Liver (tissue), 3 donors: Measurements from ENCODE around the gene IGFL1.

ENCODE experiments used
- CTCF ChIP-seq: fragments of 150-350 bp; IDR thresholded peaks from 2 replicates; pipeline ENCODE4 v1.5.1; 2017; ENCODE audit warnings: improper control_type of control experiment, low read depth, low read length; ENCODE audit not compliant: missing input control
- HNF4A ChIP-seq, 2 donors: conservative IDR thresholded peaks; 2 replicates each; pipeline ENCODE4 v1.6.1; 2016; ENCODE audit warnings: antibody characterized with exemption in 2 of 2, mild to moderate bottlenecking in 2 of 2
- TAF1 ChIP-seq: conservative IDR thresholded peaks from 2 replicates; pipeline ENCODE4 v1.6.1; 2016; ENCODE audit warnings: antibody characterized with exemption, mild to moderate bottlenecking
- TF ChIP-seq, protein P1 (sequence below): IDR thresholded peaks from 2 replicates; pipeline ENCODE4 v1.6.1; 2016; ENCODE audit warnings: antibody characterized with exemption, mild to moderate bottlenecking
- donor health status: healthy.
- donor health status: healthy.

DNA sequence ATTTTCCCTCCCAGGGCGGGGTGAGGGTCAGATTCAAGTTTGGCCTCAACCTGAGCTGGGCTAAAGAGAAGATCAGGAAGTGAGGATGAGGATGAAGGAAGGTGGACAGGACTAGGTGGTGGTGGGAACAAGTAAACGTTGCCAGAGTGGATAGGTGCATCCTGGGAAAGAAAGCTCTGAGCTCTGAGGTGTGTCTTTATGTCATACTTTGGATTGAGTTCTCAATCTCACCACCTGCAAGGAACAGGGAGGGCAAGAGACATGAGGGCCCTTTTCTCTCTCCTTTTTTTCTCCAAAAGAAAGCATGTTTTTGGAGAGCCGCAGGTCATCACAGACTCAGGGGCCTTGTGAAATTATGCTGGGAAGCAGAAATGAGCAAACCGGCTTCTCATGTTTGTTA, 38.2 kb upstream of the IGFL1 start:
- TF ChIP-seq CTCF (no peak), TAF1 (no peak), HNF4A (conservative IDR thresholded peaks at IDR 0.05) (no peak)
- TF ChIP-seq, protein P1, sequence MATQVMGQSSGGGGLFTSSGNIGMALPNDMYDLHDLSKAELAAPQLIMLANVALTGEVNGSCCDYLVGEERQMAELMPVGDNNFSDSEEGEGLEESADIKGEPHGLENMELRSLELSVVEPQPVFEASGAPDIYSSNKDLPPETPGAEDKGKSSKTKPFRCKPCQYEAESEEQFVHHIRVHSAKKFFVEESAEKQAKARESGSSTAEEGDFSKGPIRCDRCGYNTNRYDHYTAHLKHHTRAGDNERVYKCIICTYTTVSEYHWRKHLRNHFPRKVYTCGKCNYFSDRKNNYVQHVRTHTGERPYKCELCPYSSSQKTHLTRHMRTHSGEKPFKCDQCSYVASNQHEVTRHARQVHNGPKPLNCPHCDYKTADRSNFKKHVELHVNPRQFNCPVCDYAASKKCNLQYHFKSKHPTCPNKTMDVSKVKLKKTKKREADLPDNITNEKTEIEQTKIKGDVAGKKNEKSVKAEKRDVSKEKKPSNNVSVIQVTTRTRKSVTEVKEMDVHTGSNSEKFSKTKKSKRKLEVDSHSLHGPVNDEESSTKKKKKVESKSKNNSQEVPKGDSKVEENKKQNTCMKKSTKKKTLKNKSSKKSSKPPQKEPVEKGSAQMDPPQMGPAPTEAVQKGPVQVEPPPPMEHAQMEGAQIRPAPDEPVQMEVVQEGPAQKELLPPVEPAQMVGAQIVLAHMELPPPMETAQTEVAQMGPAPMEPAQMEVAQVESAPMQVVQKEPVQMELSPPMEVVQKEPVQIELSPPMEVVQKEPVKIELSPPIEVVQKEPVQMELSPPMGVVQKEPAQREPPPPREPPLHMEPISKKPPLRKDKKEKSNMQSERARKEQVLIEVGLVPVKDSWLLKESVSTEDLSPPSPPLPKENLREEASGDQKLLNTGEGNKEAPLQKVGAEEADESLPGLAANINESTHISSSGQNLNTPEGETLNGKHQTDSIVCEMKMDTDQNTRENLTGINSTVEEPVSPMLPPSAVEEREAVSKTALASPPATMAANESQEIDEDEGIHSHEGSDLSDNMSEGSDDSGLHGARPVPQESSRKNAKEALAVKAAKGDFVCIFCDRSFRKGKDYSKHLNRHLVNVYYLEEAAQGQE = no peak
